SU-DHL-6 (cell line): Measurements from ENCODE around the gene WDR41.

Experiments used
- EZH2phosphoT487 ChIP-seq: fragments of 200-600 bp; sonication (generic), shearing (Covaris generic); conservative IDR thresholded peaks from 2 replicates; pipeline ENCODE4 v1.6.1; 2018; ENCODE audit warnings: mild to moderate bottlenecking, antibody characterized with exemption, low read length, moderate library complexity, mixed read lengths
- TF ChIP-seq, protein P1 (sequence below): fragments of 200-600 bp; sonication (generic); IDR thresholded peaks from one replicate; pipeline ENCODE4 v1.5.1; 2017; ENCODE audit warnings: antibody characterized with exemption, mild to moderate bottlenecking, low read length, moderate library complexity; ENCODE audit not compliant: insufficient read depth, poor library complexity, severe bottlenecking

DNA sequence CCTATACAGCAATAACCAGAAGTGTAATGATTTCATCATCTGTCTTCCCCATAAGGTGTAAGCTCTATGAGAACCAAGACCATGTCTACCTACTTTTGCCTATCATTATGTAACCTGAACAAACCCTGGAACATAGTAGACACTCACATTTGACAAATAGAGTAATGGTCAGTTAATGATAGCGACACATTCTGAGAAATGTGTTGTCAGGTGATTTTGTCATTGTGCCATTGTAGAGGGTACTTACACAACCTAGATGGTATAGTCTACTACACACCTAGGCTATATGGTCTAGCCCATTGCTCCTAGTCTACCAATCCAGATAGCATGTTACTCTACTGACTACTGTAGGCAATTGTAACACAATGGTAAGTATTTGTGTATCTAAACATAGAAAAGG, 22.3 kb upstream of the WDR41 start:
- TF ChIP-seq, protein P1, sequence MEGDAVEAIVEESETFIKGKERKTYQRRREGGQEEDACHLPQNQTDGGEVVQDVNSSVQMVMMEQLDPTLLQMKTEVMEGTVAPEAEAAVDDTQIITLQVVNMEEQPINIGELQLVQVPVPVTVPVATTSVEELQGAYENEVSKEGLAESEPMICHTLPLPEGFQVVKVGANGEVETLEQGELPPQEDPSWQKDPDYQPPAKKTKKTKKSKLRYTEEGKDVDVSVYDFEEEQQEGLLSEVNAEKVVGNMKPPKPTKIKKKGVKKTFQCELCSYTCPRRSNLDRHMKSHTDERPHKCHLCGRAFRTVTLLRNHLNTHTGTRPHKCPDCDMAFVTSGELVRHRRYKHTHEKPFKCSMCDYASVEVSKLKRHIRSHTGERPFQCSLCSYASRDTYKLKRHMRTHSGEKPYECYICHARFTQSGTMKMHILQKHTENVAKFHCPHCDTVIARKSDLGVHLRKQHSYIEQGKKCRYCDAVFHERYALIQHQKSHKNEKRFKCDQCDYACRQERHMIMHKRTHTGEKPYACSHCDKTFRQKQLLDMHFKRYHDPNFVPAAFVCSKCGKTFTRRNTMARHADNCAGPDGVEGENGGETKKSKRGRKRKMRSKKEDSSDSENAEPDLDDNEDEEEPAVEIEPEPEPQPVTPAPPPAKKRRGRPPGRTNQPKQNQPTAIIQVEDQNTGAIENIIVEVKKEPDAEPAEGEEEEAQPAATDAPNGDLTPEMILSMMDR: no peak
- TF ChIP-seq EZH2phosphoT487: no peak
